Smooth muscle cell (in vitro differentiated cells): Measurements from ENCODE around the gene CCDC6. TPM values are rescaled to one million over a fixed set of nuclear protein-coding genes. Genes with fewer than 3 reads are reported as not detected.

ENCODE experiments used
- DNase-seq: peaks from one replicate; lab custom pipeline; 2025; ENCODE audit not compliant: unreplicated experiment; lab: John Stamatoyannopoulos, UW
- H2AFZ ChIP-seq: fragments of 200-600 bp; sonication (generic); 2 replicates; pipeline ENCODE4 v1.6.0; 2016; ENCODE audit warnings: antibody characterized with exemption, low read depth, mild to moderate bottlenecking
- H3F3A ChIP-seq: fragments of 200-600 bp; sonication (generic); 2 replicates; pipeline ENCODE4 v1.6.0; 2017; ENCODE audit warnings: antibody characterized with exemption, low read depth
- H3K27ac ChIP-seq: fragments of 200-600 bp; sonication (generic); 2 replicates; pipeline ENCODE4 v1.5.1; 2016; ENCODE audit warnings: low read depth, mild to moderate bottlenecking
- H3K27me3 ChIP-seq: fragments of 200-600 bp; sonication (generic); 2 replicates; pipeline ENCODE4 v1.6.1; 2016; ENCODE audit warnings: low read depth, mild to moderate bottlenecking
- H3K36me3 ChIP-seq: fragments of 200-600 bp; sonication (generic); 2 replicates; pipeline ENCODE4 v1.5.1; 2016; ENCODE audit warnings: low read depth
- H3K4me1 ChIP-seq: fragments of 200-600 bp; sonication (generic); 2 replicates; pipeline ENCODE4 v1.5.1; 2016; ENCODE audit warnings: low read depth
- H3K4me2 ChIP-seq: fragments of 200-600 bp; sonication (generic); 2 replicates; pipeline ENCODE4 v1.6.0; 2016; ENCODE audit warnings: mild to moderate bottlenecking
- H3K4me3 ChIP-seq: fragments of 200-600 bp; sonication (generic); 2 replicates; pipeline ENCODE4 v1.5.1; 2016; ENCODE audit warnings: mild to moderate bottlenecking
- H3K79me2 ChIP-seq: fragments of 200-600 bp; sonication (generic); 2 replicates; pipeline ENCODE4 v1.6.0; 2016; ENCODE audit warnings: low read depth, mild to moderate bottlenecking
- H3K9ac ChIP-seq: fragments of 200-600 bp; sonication (generic); 2 replicates; pipeline ENCODE4 v1.6.0; 2016; ENCODE audit warnings: low read depth
- H3K9me3 ChIP-seq: fragments of 200-600 bp; sonication (generic); replicated peaks from 2 replicates; pipeline ENCODE4 v1.5.1; 2016; ENCODE audit warnings: low read depth
- H4K20me1 ChIP-seq: fragments of 200-600 bp; sonication (generic); 2 replicates; pipeline ENCODE4 v1.6.0; 2016; ENCODE audit warnings: low read depth
- WGBS: methylation state at CpG from one replicate; pipeline ENCODE4 v1.1.7; 2016; ENCODE audit warnings: low lambda C conversion rate; 5-methylcytosine and 5-hydroxymethylcytosine counted together
- polyA plus RNA-seq: library from polyadenylated mRNA; unstranded; fragments of >200 nt; fragmentation: Nextera tagmentation; extraction: Ambion mirVana; gene quantifications from 2 replicates; pipeline ENCODE4 v1.2.1, GENCODE V29; 2016
- total RNA-seq: library from RNA; depleted of rRNA; stranded (reverse); fragments of >200 nt; gene quantifications from 2 replicates; pipeline ENCODE4 v1.2.3, GENCODE V29; 2014
- TF ChIP-seq, protein P1 (sequence below): fragments of 200-600 bp; sonication (generic); IDR thresholded peaks from 2 replicates; pipeline ENCODE4 v1.5.1; 2017; ENCODE audit warnings: borderline replicate concordance, mild to moderate bottlenecking, antibody characterized with exemption; ENCODE audit not compliant: insufficient read depth, poor library complexity, severe bottlenecking

CCDC6 gene
- total and polyA plus RNA-seq, 2 experiments from 2014 or later = 15.3 to 36.8 TPM

DNA sequence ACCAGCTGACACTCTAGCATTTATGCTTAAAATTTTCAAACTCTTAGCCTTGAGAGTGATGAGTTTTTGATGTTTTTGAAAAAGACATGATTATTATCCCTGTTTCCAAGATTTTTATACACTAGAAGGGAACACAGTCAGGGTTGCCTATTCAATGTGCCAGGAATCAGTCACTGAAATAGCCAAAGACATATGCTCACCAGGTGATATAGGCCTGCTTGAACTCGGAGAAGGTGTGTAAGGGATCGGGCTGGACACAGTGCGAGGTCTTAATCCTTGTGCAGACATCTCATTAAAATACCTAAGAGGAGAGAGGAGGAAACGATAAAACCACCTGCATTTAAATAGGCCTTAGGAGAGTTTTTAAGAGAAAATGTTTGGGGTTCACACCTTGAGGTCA is 102.1 kb downstream of the CCDC6 start:
- TF ChIP-seq, protein P1, sequence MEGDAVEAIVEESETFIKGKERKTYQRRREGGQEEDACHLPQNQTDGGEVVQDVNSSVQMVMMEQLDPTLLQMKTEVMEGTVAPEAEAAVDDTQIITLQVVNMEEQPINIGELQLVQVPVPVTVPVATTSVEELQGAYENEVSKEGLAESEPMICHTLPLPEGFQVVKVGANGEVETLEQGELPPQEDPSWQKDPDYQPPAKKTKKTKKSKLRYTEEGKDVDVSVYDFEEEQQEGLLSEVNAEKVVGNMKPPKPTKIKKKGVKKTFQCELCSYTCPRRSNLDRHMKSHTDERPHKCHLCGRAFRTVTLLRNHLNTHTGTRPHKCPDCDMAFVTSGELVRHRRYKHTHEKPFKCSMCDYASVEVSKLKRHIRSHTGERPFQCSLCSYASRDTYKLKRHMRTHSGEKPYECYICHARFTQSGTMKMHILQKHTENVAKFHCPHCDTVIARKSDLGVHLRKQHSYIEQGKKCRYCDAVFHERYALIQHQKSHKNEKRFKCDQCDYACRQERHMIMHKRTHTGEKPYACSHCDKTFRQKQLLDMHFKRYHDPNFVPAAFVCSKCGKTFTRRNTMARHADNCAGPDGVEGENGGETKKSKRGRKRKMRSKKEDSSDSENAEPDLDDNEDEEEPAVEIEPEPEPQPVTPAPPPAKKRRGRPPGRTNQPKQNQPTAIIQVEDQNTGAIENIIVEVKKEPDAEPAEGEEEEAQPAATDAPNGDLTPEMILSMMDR = no peak
- no peak overlapping the region for H3K27ac ChIP-seq
- no peak overlapping the region for H3K4me2 ChIP-seq
- H3K36me3 ChIP-seq = peaks cover 16% of the 10 kb centered on the region
- no peak overlapping the region for H3K9ac ChIP-seq
- H3F3A ChIP-seq = no peaks in the 10 kb centered on the region
- H4K20me1 ChIP-seq = peaks cover 16% of the 10 kb centered on the region
- WGBS = 95% methylated on average over 4 of the region's 4 CpGs
- no peak for DNase-seq
- H3K4me3 ChIP-seq = no peak overlapping the region
- no peaks in the 10 kb centered on the region for H3K79me2 ChIP-seq
- no peak overlapping the region for H2AFZ ChIP-seq
- H3K9me3 ChIP-seq = peaks cover 3% of the 10 kb centered on the region
- no peaks in the 10 kb centered on the region for H3K4me1 ChIP-seq
- no peaks in the 10 kb centered on the region for H3K27me3 ChIP-seq

DNA sequence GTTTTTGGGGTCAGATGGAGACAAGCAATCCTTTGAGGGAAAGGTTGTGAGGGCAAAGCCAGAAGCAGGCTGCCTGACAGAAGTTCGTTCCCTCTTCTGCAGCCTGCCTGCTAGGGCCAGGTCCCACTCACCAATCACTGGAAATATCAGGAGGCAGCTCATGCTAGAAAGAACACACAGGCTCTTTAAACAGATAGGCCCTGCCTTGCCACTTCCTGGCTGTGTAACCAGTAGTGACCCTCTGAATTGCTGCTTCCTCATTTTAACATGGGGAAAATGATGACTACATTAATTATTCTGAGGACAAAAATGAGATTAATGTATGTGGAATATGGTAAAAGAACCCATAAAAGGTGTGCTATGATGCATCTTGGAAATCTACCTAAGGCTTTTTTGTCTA is 102.6 kb downstream of the CCDC6 start:
- Histone ChIP-seq H3K9me3 (peaks cover 3% of the 10 kb centered on the region), H3K4me2 (no peak overlapping the region)
- WGBS = 100% methylated on average over 1 of the region's 1 CpG

DNA sequence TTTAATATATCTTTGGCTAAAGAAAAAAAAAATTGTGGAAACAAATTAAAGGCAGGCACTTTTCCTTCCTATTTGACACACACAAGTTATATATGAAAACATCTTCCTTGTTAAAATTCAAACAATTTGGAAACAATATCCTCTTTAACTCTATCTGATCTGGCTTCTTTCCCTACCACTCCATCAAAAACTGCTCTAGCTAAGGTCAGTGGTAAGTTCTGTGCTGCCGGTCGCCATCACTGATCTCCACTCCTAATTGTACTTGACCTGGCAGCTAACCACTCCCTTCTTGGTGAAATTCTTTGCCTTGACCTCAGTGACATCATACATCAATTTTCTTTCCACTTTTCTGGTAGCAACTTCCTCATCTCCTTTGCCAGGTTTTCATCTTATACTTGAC is 105.2 kb downstream of the CCDC6 start:
- H3K36me3 ChIP-seq = peaks cover 19% of the 10 kb centered on the region
- H3K27ac ChIP-seq = no peak overlapping the region
- DNase-seq = no peak
- H3K9ac ChIP-seq = no peak overlapping the region
- no peaks in the 10 kb centered on the region for H3F3A ChIP-seq
- no peak overlapping the region for H2AFZ ChIP-seq
- peaks cover 10% of the 10 kb centered on the region for H4K20me1 ChIP-seq
- TF ChIP-seq, protein P1 = no peak
- H3K4me2 ChIP-seq = no peak overlapping the region
- H3K79me2 ChIP-seq = no peaks in the 10 kb centered on the region
- WGBS = 96% methylated on average over 2 of the region's 2 CpGs
- no peak overlapping the region for H3K4me3 ChIP-seq
- no peaks in the 10 kb centered on the region for H3K4me1 ChIP-seq
- no peaks in the 10 kb centered on the region for H3K27me3 ChIP-seq
- H3K9me3 ChIP-seq = peaks cover 3% of the 10 kb centered on the region

More for the DNA sequence above, 102.6 kb downstream of the CCDC6 start:
- Histone ChIP-seq H3F3A (no peaks in the 10 kb centered on the region), H4K20me1 (peaks cover 11% of the 10 kb centered on the region), H3K27ac (no peak overlapping the region), H3K79me2 (no peaks in the 10 kb centered on the region), H3K9ac (no peak overlapping the region), H3K4me1 (no peaks in the 10 kb centered on the region), H2AFZ (no peak overlapping the region), H3K27me3 (no peaks in the 10 kb centered on the region), H3K4me3 (no peak overlapping the region), H3K36me3 (peaks cover 16% of the 10 kb centered on the region)
- DNase-seq = no peak
- TF ChIP-seq, protein P1 = no peak

DNA sequence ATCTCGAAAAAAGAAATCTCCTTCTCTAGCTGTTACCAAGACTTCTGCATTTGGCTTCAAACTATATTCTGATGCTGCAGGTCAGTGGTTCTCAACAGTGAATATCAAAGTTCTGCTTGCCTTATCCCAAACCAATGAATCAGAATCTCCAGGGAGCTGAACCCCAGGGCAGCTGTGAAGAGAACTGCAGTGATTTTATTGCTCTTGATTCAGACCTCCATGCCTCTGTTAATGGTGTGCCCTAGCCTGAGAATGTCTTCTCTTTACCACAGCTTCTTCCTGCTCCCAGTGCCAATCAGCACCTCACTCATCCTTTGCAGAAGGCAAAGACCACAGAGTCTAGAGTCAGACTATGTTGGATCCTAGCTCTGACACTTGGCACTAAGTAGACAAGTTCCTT is 106.9 kb downstream of the CCDC6 start:
- no peaks in the 10 kb centered on the region for H3K27me3 ChIP-seq
- H3K9ac ChIP-seq = no peak overlapping the region
- no peak for DNase-seq
- H3K79me2 ChIP-seq = no peaks in the 10 kb centered on the region
- no peak overlapping the region for H3K4me2 ChIP-seq
- peaks cover 3% of the 10 kb centered on the region for H3K9me3 ChIP-seq
- TF ChIP-seq, protein P1 = no peak
- H4K20me1 ChIP-seq = peaks cover 10% of the 10 kb centered on the region
- H3F3A ChIP-seq = no peaks in the 10 kb centered on the region
- H3K27ac ChIP-seq = no peak overlapping the region
- H3K4me1 ChIP-seq = no peaks in the 10 kb centered on the region
- no peak overlapping the region for H3K4me3 ChIP-seq
- WGBS = 86% methylated on average over 1 of the region's 1 CpG
- peaks cover 19% of the 10 kb centered on the region for H3K36me3 ChIP-seq
- no peak overlapping the region for H2AFZ ChIP-seq
